NCI-H2081 treated with DMSO at 0.1 percent for 48 hours (cell line): ENCODE measurements around the gene EFNB3.

Experiments
- DNase-seq: peaks from one replicate; lab custom pipeline; 2025; lab: John Stamatoyannopoulos, UW

EFNB3 gene

GRCh38 chr17:7717756-7718350 lies 12.9 kb downstream of the EFNB3 start:
- DNase-seq = no peak

- DNase-seq = no peak
Measured at GRCh38 chr17:7719661-7720060, 14.7 kb downstream of the EFNB3 start.

GRCh38 chr17:7720125-7720524 lies 15.1 kb downstream of the EFNB3 start:
- DNase-seq = no peak

GRCh38 chr17:7721612-7722011 lies 16.6 kb downstream of the EFNB3 start:
- DNase-seq = no peak

- no peak for DNase-seq
Measured at GRCh38 chr17:7727886-7728285, 22.9 kb downstream of the EFNB3 start.

GRCh38 chr17:7729816-7730215 lies 24.8 kb downstream of the EFNB3 start:
- DNase-seq = no peak

- no peak for DNase-seq
Measured at GRCh38 chr17:7732981-7733539, 28.1 kb downstream of the EFNB3 start.

- no peak for DNase-seq
Measured at GRCh38 chr17:7737601-7738000, 32.6 kb downstream of the EFNB3 start.

- no peak for DNase-seq
Measured at GRCh38 chr17:7739746-7740145, 34.7 kb downstream of the EFNB3 start.

GRCh38 chr17:7740481-7741001 lies 35.5 kb downstream of the EFNB3 start:
- no peak for DNase-seq

- DNase-seq = no peak
Measured at GRCh38 chr17:7742729-7743128, 37.7 kb downstream of the EFNB3 start.

GRCh38 chr17:7744416-7744815 lies 39.4 kb downstream of the EFNB3 start:
- DNase-seq = no peak

- no peak for DNase-seq
Measured at GRCh38 chr17:7745748-7746470, 40.9 kb downstream of the EFNB3 start.

- DNase-seq = no peak
Measured at GRCh38 chr17:7747635-7748071, 42.7 kb downstream of the EFNB3 start.

GRCh38 chr17:7748076-7748775 lies 43.2 kb downstream of the EFNB3 start:
- no peak for DNase-seq

- no peak for DNase-seq
Measured at GRCh38 chr17:7750321-7750821, 45.4 kb downstream of the EFNB3 start.

- no peak for DNase-seq
Measured at GRCh38 chr17:7754656-7755055, 49.7 kb downstream of the EFNB3 start.

GRCh38 chr17:7755095-7755890 lies 50.3 kb downstream of the EFNB3 start:
- no peak for DNase-seq

GRCh38 chr17:7756968-7757367 lies 52.0 kb downstream of the EFNB3 start:
- DNase-seq = no peak
